WTC11 (cell line): ENCODE data around the gene SLC7A6. TPM values are rescaled to one million over a fixed set of nuclear protein-coding genes. Genes with fewer than 3 reads are reported as not detected.

ENCODE experiments used
- ATAC-seq: fragments of 200-7000 bp; cut with Tn5 transposase; 2 replicates; pipeline ENCODE4 v1.10.0; 2021; ENCODE audit warnings: mild to moderate bottlenecking, moderate library complexity
- CTCF ChIA-PET: fragments of 300-600 bp; sonication (Branson Sonifier 250); formaldehyde crosslinking; loops from one replicate; lab custom pipeline; 2021; ENCODE audit warnings: antibody characterized with exemption; lab: Charles Lee
- POLR2A ChIA-PET: fragments of 350-600 bp; sonication (Branson Sonifier 250); formaldehyde crosslinking; loops from one replicate; lab custom pipeline; 2021; ENCODE audit warnings: antibody characterized with exemption; lab: Charles Lee
- DNase-seq: peaks from one replicate; pipeline ENCODE4 v3.0.0; 2021; ENCODE audit warnings: low spot score
- H3K27ac Mint-ChIP-seq: 2 replicates; pipeline ENCODE4 v1.8.0; 2021; ENCODE audit warnings: mixed read lengths
- H3K27me3 Mint-ChIP-seq: 2 replicates; pipeline ENCODE4 v1.8.0; 2021; ENCODE audit warnings: low read depth, mild to moderate bottlenecking, moderate library complexity, mixed read lengths
- H3K36me3 Mint-ChIP-seq: 2 replicates; pipeline ENCODE4 v1.8.0; 2021; ENCODE audit warnings: mixed read lengths
- H3K4me1 Mint-ChIP-seq: 2 replicates; pipeline ENCODE4 v1.8.0; 2022; ENCODE audit warnings: mixed read lengths
- H3K4me3 Mint-ChIP-seq: 2 replicates; pipeline ENCODE4 v1.8.0; 2021; ENCODE audit warnings: mild to moderate bottlenecking, moderate library complexity, mixed read lengths
- H3K9me3 Mint-ChIP-seq: 2 replicates; pipeline ENCODE4 v1.8.0; 2021; ENCODE audit warnings: mixed read lengths
- AFF4 ChIP-seq: sonication (generic); formaldehyde crosslinking; IDR thresholded peaks from 2 replicates; pipeline ENCODE4 v1.8.1; 2023; ENCODE audit warnings: mild to moderate bottlenecking, missing genetic modification reagents, borderline replicate concordance
- ATF1 ChIP-seq: sonication (generic); formaldehyde crosslinking; IDR thresholded peaks from 2 replicates; pipeline ENCODE4 v1.8.1; 2023; ENCODE audit warnings: mild to moderate bottlenecking, moderate library complexity, missing genetic modification reagents
- ATF2 ChIP-seq: sonication (generic); formaldehyde crosslinking; IDR thresholded peaks from 2 replicates; pipeline ENCODE4 v1.8.1; 2022; ENCODE audit warnings: low read depth, missing genetic modification reagents, borderline replicate concordance
- ATF6 ChIP-seq: sonication (generic); formaldehyde crosslinking; IDR thresholded peaks from 2 replicates; pipeline ENCODE4 v1.8.1; 2023; ENCODE audit warnings: mild to moderate bottlenecking, missing genetic modification reagents
- CDX4 ChIP-seq: fragments of 250-450 bp; sonication (Bioruptor Pico); IDR thresholded peaks from 2 replicates; pipeline ENCODE4 v1.9.0; 2021; ENCODE audit warnings: moderate library complexity, mild to moderate bottlenecking, inconsistent platforms, borderline replicate concordance
- CREB1 ChIP-seq: sonication (generic); formaldehyde crosslinking; IDR thresholded peaks from 2 replicates; pipeline ENCODE4 v1.8.0; 2023; ENCODE audit warnings: mild to moderate bottlenecking, missing genetic modification reagents
- ERG ChIP-seq: fragments of 250-450 bp; sonication (Bioruptor Pico); IDR thresholded peaks from 2 replicates; pipeline ENCODE4 v1.8.0; 2021; ENCODE audit warnings: mild to moderate bottlenecking
- FOXJ3 ChIP-seq: sonication (generic); formaldehyde crosslinking; IDR thresholded peaks from 2 replicates; pipeline ENCODE4 v1.9.0; 2021; ENCODE audit warnings: missing genetic modification reagents, mild to moderate bottlenecking, borderline replicate concordance
- FOXK1 ChIP-seq: sonication (generic); formaldehyde crosslinking; IDR thresholded peaks from 2 replicates; pipeline ENCODE4 v1.8.0; 2022; ENCODE audit warnings: mild to moderate bottlenecking, moderate library complexity, missing genetic modification reagents
- IRF1 ChIP-seq: sonication (generic); formaldehyde crosslinking; IDR thresholded peaks from 2 replicates; pipeline ENCODE4 v1.8.0; 2023; ENCODE audit warnings: missing genetic modification reagents
- JAZF1 ChIP-seq: fragments of 250-450 bp; sonication (Bioruptor Pico); IDR thresholded peaks from 2 replicates; pipeline ENCODE4 v1.9.0; 2021; ENCODE audit warnings: moderate library complexity, mild to moderate bottlenecking, inconsistent platforms
- MYBL2 ChIP-seq: sonication (generic); formaldehyde crosslinking; IDR thresholded peaks from 2 replicates; pipeline ENCODE4 v1.8.1; 2023; ENCODE audit warnings: mild to moderate bottlenecking, moderate library complexity, missing genetic modification reagents
- NFATC4 ChIP-seq: fragments of 250-450 bp; sonication (Bioruptor Pico); IDR thresholded peaks from 2 replicates; pipeline ENCODE4 v1.9.0; 2021; ENCODE audit warnings: mild to moderate bottlenecking
- NFYB ChIP-seq: sonication (generic); formaldehyde crosslinking; conservative IDR thresholded peaks from 2 replicates; pipeline ENCODE4 v1.8.0; 2022; ENCODE audit warnings: low read depth, missing genetic modification reagents
- NR1H2 ChIP-seq: sonication (generic); formaldehyde crosslinking; IDR thresholded peaks from 2 replicates; pipeline ENCODE4 v1.9.0; 2021; ENCODE audit warnings: mild to moderate bottlenecking, moderate library complexity, missing genetic modification reagents
- PRDM15 ChIP-seq: sonication (generic); formaldehyde crosslinking; IDR thresholded peaks from 2 replicates; pipeline ENCODE4 v1.8.0; 2022; ENCODE audit warnings: missing genetic modification reagents
- PRRX2 ChIP-seq: fragments of 250-450 bp; sonication (Bioruptor Pico); IDR thresholded peaks from 2 replicates; pipeline ENCODE4 v1.8.0; 2021; ENCODE audit warnings: mild to moderate bottlenecking
- RORB ChIP-seq: fragments of 250-450 bp; sonication (Bioruptor Pico); IDR thresholded peaks from 2 replicates; pipeline ENCODE4 v1.9.0; 2021; ENCODE audit warnings: mild to moderate bottlenecking
- ZNF138 ChIP-seq: sonication (generic); formaldehyde crosslinking; conservative IDR thresholded peaks from 2 replicates; pipeline ENCODE4 v1.8.1; 2022; ENCODE audit warnings: mild to moderate bottlenecking, moderate library complexity, missing genetic modification reagents
- ZNF263 ChIP-seq: sonication (generic); formaldehyde crosslinking; IDR thresholded peaks from 2 replicates; pipeline ENCODE4 v1.8.1; 2022; ENCODE audit warnings: low read depth, mild to moderate bottlenecking, moderate library complexity, missing genetic modification reagents
- ZNF423 ChIP-seq: fragments of 250-450 bp; sonication (Bioruptor Pico); IDR thresholded peaks from 2 replicates; pipeline ENCODE4 v2.1.2; 2022; ENCODE audit warnings: mild to moderate bottlenecking, moderate library complexity
- total RNA-seq: library from RNA; stranded (reverse); gene quantifications from 3 replicates; pipeline ENCODE4 v1.2.3, GENCODE V29; 2021

SLC7A6 gene
- total RNA-seq, 1 experiment from 2014 or later: 27.4 TPM

- no peak overlapping the region for H3K27ac Mint-ChIP-seq
- no peak for ATAC-seq
- no peak overlapping the region for H3K4me3 Mint-ChIP-seq
- H3K4me1 Mint-ChIP-seq: no peaks in the 10 kb centered on the region; the same call in 1 of the 2 replicates
- H3K9me3 Mint-ChIP-seq: no peaks in the 10 kb centered on the region
- ChIA-PET CTCF (interaction anchor here (1.4 kb wide), 1 partner anchor 70 kb away, joined by 5 read pairs; no protein-coding TSS in a partner anchor), POLR2A (no interaction called here)
- TF ChIP-seq NFATC4: no peak
- no peak for TF ChIP-seq ZNF138 (CRISPR knock-in tag)
- TF ChIP-seq FOXK1 (CRISPR knock-in tag): no peak
- TF ChIP-seq PRDM15 (CRISPR knock-in tag): no peak
- TF ChIP-seq ZNF423 (CRISPR knock-in tag): no peak
- no peak for TF ChIP-seq PRRX2 (CRISPR knock-in tag)
- no peak for TF ChIP-seq JAZF1 (CRISPR knock-in tag)
- H3K36me3 Mint-ChIP-seq: peaks cover 22% of the 10 kb centered on the region
- no peak for DNase-seq
- H3K27me3 Mint-ChIP-seq: no peaks in the 10 kb centered on the region
These were observed 67.6 kb downstream of the SLC7A6 start for GRCh38 chr16:68331879-68332410.

GRCh38 chr16:68332411-68333121 lies 68.2 kb downstream of the SLC7A6 start:
- no peaks in the 10 kb centered on the region for H3K9me3 Mint-ChIP-seq
- H3K27me3 Mint-ChIP-seq: no peaks in the 10 kb centered on the region
- POLR2A ChIA-PET: no interaction called here

More at GRCh38 chr16:68332411-68333121, 68.2 kb downstream of the SLC7A6 start:
- CTCF ChIA-PET: interaction anchor here (1.4 kb wide), 1 partner anchor 71 kb away, joined by 5 read pairs; no protein-coding TSS in a partner anchor
- ATAC-seq: no peak
- no peak for DNase-seq
- Mint-ChIP-seq H3K27ac (no peak overlapping the region), H3K36me3 (peaks cover 27% of the 10 kb centered on the region), H3K4me1 (no peaks in the 10 kb centered on the region; the same call in 1 of the 2 replicates), H3K4me3 (no peak overlapping the region)
- TF ChIP-seq FOXJ3 (CRISPR knock-in tag) (no peak), ATF1 (CRISPR knock-in tag) (no peak), RORB (CRISPR knock-in tag) (no peak), IRF1 (CRISPR knock-in tag) (no peak), NR1H2 (CRISPR knock-in tag) (no peak), ERG (no peak), CDX4 (CRISPR knock-in tag) (no peak), CREB1 (CRISPR knock-in tag) (no peak), NFYB (CRISPR knock-in tag) (no peak), ATF6 (CRISPR knock-in tag) (no peak), ATF2 (CRISPR knock-in tag) (no peak), AFF4 (CRISPR knock-in tag) (no peak), PRRX2 (CRISPR knock-in tag) (no peak), MYBL2 (CRISPR knock-in tag) (no peak), ZNF263 (CRISPR knock-in tag) (no peak)
